Dedifferentiated amniotic fluid mesenchymal stem cell (primary cell): ENCODE results near the gene EIF3I.
"Not testable (repeated sequence)": the region's sequence is repeated elsewhere in the genome, so short reads cannot be mapped to it uniquely, and the experiment has no call there.

Experiments
- DNase-seq: peaks from one replicate; pipeline ENCODE4 v3.0.0-alpha.2; 2016; ENCODE audit errors: extremely low spot score

Gene EIF3I

DNA sequence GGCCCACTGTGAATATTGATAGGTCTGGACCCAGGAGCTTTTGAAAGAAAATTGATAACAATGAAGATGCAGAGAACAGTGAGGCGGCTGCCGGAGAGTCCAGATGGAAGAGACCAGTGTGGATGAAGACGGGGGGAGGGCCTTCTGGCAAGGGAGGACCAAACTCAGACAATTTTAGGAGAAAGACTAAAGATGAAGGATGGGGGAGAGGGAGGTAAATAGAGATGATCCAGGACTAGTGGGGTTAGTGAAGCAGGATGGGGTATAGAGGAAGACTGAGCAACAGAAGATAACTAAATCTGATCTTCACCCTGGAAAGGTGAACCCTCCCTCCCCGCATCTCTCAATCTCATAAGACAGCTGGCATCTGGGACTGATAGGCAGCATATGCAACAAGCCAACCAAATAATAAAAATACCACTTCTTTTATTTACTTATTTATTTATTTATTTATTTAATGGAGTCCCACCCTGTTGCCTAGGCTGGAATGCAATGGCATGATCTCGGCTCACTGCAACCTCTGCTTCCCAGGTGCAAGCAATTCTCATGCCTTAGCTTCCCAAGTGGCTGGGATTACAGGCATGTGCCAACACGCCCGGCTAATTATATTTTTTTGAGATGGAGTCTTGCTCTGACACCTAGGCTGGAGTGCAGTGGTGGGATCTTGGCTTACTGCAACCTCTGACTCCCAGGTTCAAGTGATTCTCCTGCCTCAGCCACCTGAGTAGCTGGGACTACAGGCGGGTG is 10.5 kb downstream of the EIF3I start:
- no peak for DNase-seq

GRCh38 chr1:32234792-32235191 is 12.6 kb downstream of the EIF3I start:
- no peak for DNase-seq

GRCh38 chr1:32239337-32239736 is 17.1 kb downstream of the EIF3I start:
- DNase-seq = no peak

DNA sequence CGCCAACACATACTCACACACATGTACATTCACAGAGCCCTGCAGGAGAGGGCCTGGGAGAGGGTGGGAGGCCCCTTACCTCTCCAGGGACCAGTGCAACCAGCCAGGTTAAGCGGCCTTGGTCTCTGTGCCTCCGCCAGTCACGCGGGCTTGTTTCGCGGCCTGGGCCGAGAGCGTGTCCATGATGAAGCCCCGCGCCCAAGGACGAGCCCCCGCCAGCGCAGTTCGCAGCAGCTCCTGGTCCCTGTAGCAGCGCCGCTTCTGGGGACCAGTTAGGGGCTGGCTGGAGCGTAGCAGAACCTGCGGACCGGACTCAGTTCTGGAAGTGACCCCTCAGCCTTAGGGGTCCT is 17.6 kb downstream of the EIF3I start:
- DNase-seq = no peak

- peak; percentile 24 for DNase-seq
Observed at GRCh38 chr1:32240140-32240951, 18.1 kb downstream of the EIF3I start.

DNA sequence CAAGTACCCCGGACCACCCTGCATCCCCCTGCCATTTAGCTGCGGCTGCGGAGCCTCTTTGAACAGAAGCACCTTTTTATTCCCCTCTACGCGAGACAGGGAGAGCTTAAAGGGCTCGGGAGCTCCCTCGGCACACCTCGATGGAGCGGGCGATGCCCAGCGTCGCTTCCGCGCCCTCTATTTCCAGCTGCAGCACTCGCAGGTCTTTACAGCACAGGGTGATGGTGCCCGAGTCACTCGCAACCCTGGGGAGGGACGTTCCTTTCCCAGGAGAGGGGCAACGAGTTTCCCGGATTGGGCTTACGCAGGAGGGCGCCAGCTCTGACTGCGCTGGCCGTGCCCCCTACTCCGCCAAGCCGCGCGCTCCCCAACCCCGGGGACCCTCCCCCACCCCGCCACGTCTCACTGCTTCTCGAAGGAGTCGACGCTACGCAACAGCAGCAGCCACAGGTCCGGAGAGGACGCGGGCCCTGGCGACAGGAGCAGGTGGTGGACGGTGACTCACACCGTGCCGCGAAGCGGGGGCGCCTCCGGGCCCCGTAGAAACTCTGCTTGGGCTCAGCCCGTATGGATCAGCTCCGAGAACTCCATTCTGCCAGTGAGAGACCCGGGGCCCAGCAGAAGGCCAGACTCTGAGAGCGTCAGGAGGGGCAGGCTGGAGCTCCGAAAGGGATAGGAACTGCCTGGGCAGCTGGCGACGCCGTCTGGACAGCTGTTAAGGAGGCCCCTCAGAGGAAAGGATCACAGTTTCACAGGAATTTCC is 19.0 kb downstream of the EIF3I start:
- DNase-seq = no peak

GRCh38 chr1:32242341-32242851 is 20.2 kb downstream of the EIF3I start:
- DNase-seq = no peak

DNA sequence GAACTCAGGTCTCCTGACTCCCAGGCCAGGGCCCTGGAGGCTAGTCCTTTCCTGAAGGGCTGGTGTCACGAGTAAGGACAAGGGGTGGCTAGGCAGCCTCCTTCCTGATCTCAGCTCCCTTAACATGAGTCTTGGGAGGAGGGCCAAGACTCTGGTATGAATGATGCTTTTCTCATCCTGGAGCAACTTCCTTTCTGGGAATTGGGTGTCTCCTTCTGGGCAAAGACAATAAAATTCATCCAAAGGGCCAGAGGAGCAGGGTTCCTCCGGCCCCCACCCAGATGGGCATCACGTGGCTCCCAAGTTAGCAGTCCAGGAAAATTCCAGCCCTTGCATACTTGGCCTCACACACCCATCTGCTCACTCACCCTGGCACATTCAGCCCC is 24.7 kb downstream of the EIF3I start, which contains the start of gene FAM167B:
Gene FAM167B, plus strand, starts transcription at position 335 of the 386 bp plus-strand sequence. CDS start 200 bp downstream, outside the sequence.
- peak; percentile 63 for DNase-seq

DNA sequence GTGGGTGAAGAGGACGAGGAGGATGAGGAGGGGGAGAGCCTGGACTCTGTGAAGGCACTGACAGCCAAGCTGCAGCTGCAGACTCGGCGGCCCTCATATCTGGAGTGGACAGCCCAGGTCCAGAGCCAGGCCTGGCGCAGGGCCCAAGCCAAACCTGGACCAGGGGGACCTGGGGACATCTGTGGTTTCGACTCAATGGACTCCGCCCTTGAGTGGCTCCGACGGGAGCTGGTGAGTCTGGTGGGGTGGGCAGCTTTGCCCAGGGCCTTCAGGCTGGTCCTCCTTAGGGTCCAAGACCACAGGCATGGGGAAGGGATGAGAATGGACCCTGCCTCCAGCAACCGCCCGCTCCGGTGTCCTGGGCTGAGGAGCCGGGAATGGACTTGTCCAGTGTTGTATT is 25.2 kb downstream of the EIF3I start:
- DNase-seq = no peak

GRCh38 chr1:32247983-32248889 is 26.0 kb downstream of the EIF3I start:
- no peak for DNase-seq

DNA sequence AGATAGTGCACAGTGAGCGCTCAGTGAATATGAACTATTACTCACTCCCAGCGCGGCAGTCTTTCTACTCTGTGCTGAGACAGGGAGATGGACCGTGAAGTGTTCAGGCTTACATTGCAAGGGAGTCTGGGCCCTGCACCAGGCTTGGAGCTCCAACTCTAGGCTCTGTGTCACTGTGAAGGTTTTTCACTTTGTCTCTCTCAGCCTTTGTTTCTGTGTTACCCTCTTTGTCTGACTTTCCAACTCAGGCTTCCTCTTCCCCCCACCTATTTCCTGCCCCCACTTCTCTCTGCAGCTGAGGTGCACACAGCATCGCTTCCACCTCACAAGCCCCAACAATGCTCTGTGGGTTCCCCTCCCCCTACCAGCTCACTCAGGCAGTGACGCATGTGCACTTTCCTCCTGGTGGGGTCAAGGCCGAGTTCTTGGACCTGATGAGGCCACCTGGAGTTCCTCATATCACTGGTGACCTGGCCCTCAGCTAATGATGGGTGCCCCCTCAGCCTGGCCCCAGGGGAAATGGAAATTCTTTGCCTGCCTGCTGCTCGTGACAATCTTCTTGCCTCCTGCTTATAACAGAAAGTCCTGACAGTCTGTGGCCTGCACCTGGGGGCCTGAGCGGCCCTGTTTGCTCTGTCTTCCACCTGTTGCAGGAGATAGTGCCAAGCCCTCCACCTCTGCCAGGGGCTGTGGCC is 27.8 kb downstream of the EIF3I start:
- no peak for DNase-seq

GRCh38 chr1:32250893-32251716 is 28.9 kb downstream of the EIF3I start, which contains the start of gene LCK:
TSS of gene LCK (plus strand) at chr1:32251265. CDS start at chr1:32274330, 23,065 bp downstream.
- no peak for DNase-seq

- no peak for DNase-seq
Observed at GRCh38 chr1:32255072-32256071, 33.2 kb downstream of the EIF3I start.

DNA sequence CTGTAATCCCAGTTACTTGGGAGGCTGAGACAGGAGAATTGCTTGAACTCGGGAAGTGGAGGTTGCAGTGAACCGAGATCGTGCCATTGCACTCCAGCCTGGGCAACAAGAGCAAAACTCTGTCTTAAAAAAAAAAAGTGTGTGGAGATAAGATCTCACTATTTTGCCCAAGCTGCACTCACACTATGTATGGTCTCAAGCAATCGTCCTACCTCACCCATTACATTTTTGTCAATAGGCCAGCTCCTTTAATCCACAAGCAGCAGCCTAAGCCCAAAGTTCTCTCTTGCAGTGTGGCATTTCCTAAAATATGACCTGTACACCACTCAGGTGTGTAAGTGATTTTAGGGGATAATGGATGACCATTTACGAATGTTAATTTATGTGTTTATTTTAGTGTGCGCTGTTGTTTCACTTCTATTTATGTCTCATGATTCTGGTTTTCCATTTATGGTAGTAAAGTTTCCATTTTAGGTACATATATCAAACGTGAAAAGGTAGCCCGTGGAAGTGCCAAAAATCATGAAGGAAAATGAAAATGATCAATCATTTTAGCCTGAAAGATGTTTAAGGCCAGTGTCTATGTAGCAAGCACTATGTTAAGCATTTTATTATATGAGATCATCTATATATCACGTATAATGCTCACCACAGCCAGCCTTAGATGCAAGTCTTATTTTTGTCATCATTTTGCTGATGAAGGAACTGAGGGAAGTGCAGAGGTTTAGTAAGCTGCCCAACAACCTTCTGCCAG is 34.4 kb downstream of the EIF3I start:
- DNase-seq = no peak

- DNase-seq = no peak
Observed at GRCh38 chr1:32257227-32257508, 35.0 kb downstream of the EIF3I start.

GRCh38 chr1:32263236-32263593 is 41.0 kb downstream of the EIF3I start:
- not testable (repeated sequence) for DNase-seq

GRCh38 chr1:32263744-32264143 is 41.5 kb downstream of the EIF3I start:
- DNase-seq = no peak

GRCh38 chr1:32265846-32266245 is 43.6 kb downstream of the EIF3I start:
- no peak for DNase-seq
